ENCODE results near the gene FAM193B.

DNA sequence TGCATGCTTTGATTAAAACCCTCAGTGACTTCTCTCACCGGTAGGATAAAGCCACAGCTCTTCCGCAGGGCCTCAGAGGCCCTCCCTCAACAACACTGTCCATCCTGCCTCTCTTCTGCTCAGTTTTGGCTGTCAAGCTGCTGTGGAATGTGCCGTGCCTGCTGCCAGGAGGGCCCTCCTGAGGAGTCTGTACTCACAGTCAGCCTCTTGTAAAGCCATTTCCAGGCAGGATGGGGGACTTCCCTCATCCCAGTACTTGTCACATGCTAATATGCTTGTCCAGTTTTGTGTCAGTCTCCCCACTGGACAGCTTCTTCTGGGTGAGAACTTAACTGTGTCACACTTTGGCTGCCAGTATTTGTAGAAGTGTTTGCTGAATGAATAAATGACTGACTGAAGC is 23.7 kb downstream of the FAM193B start:
- TF ChIP-seq, protein P1, sequence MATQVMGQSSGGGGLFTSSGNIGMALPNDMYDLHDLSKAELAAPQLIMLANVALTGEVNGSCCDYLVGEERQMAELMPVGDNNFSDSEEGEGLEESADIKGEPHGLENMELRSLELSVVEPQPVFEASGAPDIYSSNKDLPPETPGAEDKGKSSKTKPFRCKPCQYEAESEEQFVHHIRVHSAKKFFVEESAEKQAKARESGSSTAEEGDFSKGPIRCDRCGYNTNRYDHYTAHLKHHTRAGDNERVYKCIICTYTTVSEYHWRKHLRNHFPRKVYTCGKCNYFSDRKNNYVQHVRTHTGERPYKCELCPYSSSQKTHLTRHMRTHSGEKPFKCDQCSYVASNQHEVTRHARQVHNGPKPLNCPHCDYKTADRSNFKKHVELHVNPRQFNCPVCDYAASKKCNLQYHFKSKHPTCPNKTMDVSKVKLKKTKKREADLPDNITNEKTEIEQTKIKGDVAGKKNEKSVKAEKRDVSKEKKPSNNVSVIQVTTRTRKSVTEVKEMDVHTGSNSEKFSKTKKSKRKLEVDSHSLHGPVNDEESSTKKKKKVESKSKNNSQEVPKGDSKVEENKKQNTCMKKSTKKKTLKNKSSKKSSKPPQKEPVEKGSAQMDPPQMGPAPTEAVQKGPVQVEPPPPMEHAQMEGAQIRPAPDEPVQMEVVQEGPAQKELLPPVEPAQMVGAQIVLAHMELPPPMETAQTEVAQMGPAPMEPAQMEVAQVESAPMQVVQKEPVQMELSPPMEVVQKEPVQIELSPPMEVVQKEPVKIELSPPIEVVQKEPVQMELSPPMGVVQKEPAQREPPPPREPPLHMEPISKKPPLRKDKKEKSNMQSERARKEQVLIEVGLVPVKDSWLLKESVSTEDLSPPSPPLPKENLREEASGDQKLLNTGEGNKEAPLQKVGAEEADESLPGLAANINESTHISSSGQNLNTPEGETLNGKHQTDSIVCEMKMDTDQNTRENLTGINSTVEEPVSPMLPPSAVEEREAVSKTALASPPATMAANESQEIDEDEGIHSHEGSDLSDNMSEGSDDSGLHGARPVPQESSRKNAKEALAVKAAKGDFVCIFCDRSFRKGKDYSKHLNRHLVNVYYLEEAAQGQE (IDR thresholded peaks at IDR 0.05; ENCODE audit: insufficient read depth in 1 of 2, low read depth in 2 of 2, low read length in 1 of 2): no peak
- TF ChIP-seq, protein P2, sequence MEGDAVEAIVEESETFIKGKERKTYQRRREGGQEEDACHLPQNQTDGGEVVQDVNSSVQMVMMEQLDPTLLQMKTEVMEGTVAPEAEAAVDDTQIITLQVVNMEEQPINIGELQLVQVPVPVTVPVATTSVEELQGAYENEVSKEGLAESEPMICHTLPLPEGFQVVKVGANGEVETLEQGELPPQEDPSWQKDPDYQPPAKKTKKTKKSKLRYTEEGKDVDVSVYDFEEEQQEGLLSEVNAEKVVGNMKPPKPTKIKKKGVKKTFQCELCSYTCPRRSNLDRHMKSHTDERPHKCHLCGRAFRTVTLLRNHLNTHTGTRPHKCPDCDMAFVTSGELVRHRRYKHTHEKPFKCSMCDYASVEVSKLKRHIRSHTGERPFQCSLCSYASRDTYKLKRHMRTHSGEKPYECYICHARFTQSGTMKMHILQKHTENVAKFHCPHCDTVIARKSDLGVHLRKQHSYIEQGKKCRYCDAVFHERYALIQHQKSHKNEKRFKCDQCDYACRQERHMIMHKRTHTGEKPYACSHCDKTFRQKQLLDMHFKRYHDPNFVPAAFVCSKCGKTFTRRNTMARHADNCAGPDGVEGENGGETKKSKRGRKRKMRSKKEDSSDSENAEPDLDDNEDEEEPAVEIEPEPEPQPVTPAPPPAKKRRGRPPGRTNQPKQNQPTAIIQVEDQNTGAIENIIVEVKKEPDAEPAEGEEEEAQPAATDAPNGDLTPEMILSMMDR (IDR thresholded peaks at IDR 0.05): no peak
- TF ChIP-seq POLR2AphosphoS5 (IDR thresholded peaks at IDR 0.05; ENCODE audit: low read depth, low read length) (no peak), TCF7L2 (IDR thresholded peaks at IDR 0.05; ENCODE audit: low read depth, low read length) (no peak)

Measured in Panc1 (cell line).